Neural crest cell (in vitro differentiated cells): ENCODE results near the gene ATRIP. TPM values are rescaled to one million over a fixed set of nuclear protein-coding genes. Genes with fewer than 3 reads are reported as not detected.

Experiments
- DNase-seq: peaks from one replicate; pipeline ENCODE4 v3.0.0; 2021; ENCODE audit warnings: low read depth, mixed read lengths, low spot score
- H3K27ac Mint-ChIP-seq: one replicate; pipeline ENCODE4 v1.8.0; 2021; ENCODE audit warnings: mild to moderate bottlenecking, mixed read lengths; ENCODE audit not compliant: unreplicated experiment
- H3K27me3 Mint-ChIP-seq: 2 replicates; pipeline ENCODE4 v1.8.0; 2021; ENCODE audit warnings: low read depth, mild to moderate bottlenecking, mixed read lengths
- H3K36me3 Mint-ChIP-seq: 2 replicates; pipeline ENCODE4 v1.8.0; 2021; ENCODE audit warnings: low read depth, mild to moderate bottlenecking, mixed read lengths
- H3K4me1 Mint-ChIP-seq: 2 replicates; pipeline ENCODE4 v1.8.0; 2021; ENCODE audit warnings: mixed read lengths
- H3K4me3 Mint-ChIP-seq: one replicate; pipeline ENCODE4 v1.8.0; 2021; ENCODE audit warnings: mild to moderate bottlenecking, mixed read lengths
- H3K9me3 Mint-ChIP-seq: 2 replicates; pipeline ENCODE4 v1.8.0; 2021; ENCODE audit warnings: mixed read lengths
- total RNA-seq: library from RNA; stranded (reverse); gene quantifications from 2 replicates; pipeline ENCODE4 v1.2.1, GENCODE V29; 2021
- TF ChIP-seq, protein P1 (sequence below): fragments of 200-600 bp; sonication (generic); conservative IDR thresholded peaks from 2 replicates; pipeline ENCODE4 v1.5.0; 2021; ENCODE audit warnings: antibody characterized with exemption, mild to moderate bottlenecking

Gene ATRIP
- total RNA-seq, 1 donor from 2014 or later, result 22.1 TPM

GRCh38 chr3:48419149-48419548, 27.4 kb upstream of the ATRIP start:
- DNase-seq, result no peak
- TF ChIP-seq, protein P1, sequence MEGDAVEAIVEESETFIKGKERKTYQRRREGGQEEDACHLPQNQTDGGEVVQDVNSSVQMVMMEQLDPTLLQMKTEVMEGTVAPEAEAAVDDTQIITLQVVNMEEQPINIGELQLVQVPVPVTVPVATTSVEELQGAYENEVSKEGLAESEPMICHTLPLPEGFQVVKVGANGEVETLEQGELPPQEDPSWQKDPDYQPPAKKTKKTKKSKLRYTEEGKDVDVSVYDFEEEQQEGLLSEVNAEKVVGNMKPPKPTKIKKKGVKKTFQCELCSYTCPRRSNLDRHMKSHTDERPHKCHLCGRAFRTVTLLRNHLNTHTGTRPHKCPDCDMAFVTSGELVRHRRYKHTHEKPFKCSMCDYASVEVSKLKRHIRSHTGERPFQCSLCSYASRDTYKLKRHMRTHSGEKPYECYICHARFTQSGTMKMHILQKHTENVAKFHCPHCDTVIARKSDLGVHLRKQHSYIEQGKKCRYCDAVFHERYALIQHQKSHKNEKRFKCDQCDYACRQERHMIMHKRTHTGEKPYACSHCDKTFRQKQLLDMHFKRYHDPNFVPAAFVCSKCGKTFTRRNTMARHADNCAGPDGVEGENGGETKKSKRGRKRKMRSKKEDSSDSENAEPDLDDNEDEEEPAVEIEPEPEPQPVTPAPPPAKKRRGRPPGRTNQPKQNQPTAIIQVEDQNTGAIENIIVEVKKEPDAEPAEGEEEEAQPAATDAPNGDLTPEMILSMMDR, result no peak
- Mint-ChIP-seq H3K9me3 (no peaks in the 10 kb centered on the region), H3K4me3 (no peak overlapping the region), H3K27ac (no peak overlapping the region), H3K27me3 (no peaks in the 10 kb centered on the region), H3K36me3 (no peaks in the 10 kb centered on the region), H3K4me1 (peaks cover 3% of the 10 kb centered on the region)

DNA sequence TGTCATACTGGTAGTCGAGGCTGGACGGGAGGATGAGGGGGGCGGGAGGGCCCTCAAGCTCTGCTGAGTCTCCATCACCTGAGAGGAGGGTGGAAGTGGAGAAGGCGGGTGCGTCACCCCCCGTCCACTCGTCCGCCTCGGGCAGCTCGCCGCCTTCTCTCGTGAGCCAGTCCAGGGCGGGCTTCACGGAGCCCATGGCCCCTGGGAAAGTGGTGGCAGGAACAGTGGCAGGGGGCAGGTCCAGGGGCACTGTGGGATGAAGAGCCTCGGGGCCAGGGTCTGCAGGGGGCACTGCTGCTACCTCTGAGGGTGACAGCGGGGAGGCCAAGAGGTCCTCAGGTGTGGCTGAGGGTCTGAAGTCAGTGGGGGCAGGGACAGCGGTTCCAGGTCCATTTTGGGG, 26.9 kb upstream of the ATRIP start:
- DNase-seq, result no peak
- H3K9me3 Mint-ChIP-seq, result no peaks in the 10 kb centered on the region
- TF ChIP-seq, protein P1, result no peak

GRCh38 chr3:48420561-48420960, 26.0 kb upstream of the ATRIP start:
- no peak overlapping the region for H3K4me3 Mint-ChIP-seq

More for the DNA sequence above, 26.9 kb upstream of the ATRIP start:
- H3K27ac Mint-ChIP-seq, result no peak overlapping the region
- H3K36me3 Mint-ChIP-seq, result no peaks in the 10 kb centered on the region
- no peak overlapping the region for H3K4me3 Mint-ChIP-seq
- no peaks in the 10 kb centered on the region for H3K27me3 Mint-ChIP-seq
- H3K4me1 Mint-ChIP-seq, result peaks cover 6% of the 10 kb centered on the region

GRCh38 chr3:48422272-48422671, 24.3 kb upstream of the ATRIP start:
- H3K27me3 Mint-ChIP-seq, result no peaks in the 10 kb centered on the region
- peaks cover 29% of the 10 kb centered on the region for H3K4me1 Mint-ChIP-seq
- H3K27ac Mint-ChIP-seq, result no peak overlapping the region
- DNase-seq, result no peak
- TF ChIP-seq, protein P1, result no peak
- peaks cover 2% of the 10 kb centered on the region for H3K36me3 Mint-ChIP-seq
- no peak overlapping the region for H3K4me3 Mint-ChIP-seq
- no peaks in the 10 kb centered on the region for H3K9me3 Mint-ChIP-seq

More at GRCh38 chr3:48420561-48420960, 26.0 kb upstream of the ATRIP start:
- DNase-seq, result no peak
- Mint-ChIP-seq H3K9me3 (no peaks in the 10 kb centered on the region), H3K27ac (no peak overlapping the region), H3K36me3 (peaks cover 2% of the 10 kb centered on the region), H3K4me1 (peaks cover 13% of the 10 kb centered on the region), H3K27me3 (no peaks in the 10 kb centered on the region)
- TF ChIP-seq, protein P1, result no peak

- TF ChIP-seq, protein P1, result no peak
- DNase-seq, result no peak
- peaks cover 33% of the 10 kb centered on the region for H3K4me1 Mint-ChIP-seq
- H3K9me3 Mint-ChIP-seq, result no peaks in the 10 kb centered on the region
- no peak overlapping the region for H3K27ac Mint-ChIP-seq
- no peak overlapping the region for H3K4me3 Mint-ChIP-seq
- peaks cover 2% of the 10 kb centered on the region for H3K36me3 Mint-ChIP-seq
- H3K27me3 Mint-ChIP-seq, result no peaks in the 10 kb centered on the region
Measured at GRCh38 chr3:48422681-48423080, 23.9 kb upstream of the ATRIP start.
